Measurements from ENCODE around the gene LRP1B.

- no peak for TF ChIP-seq CTCF (IDR thresholded peaks at IDR 0.05)
- no peak for TF ChIP-seq EP300 (IDR thresholded peaks at IDR 0.05)
- TF ChIP-seq POLR2A (IDR thresholded peaks at IDR 0.05; ENCODE audit: low read depth): no peak
- TF ChIP-seq POLR2AphosphoS5 (IDR thresholded peaks at IDR 0.05): no peak
These were observed 943.8 kb downstream of the LRP1B start for GRCh38 chr2:141187075-141187439.

Data from esophagus muscularis mucosa (tissue), 4 donors.